Colon (tissue), 2 donors: Measurements from ENCODE around the gene MASP1.

ENCODE experiments used
- FAIRE-seq: peaks from 2 replicates; lab custom pipeline; 2012; peaks lifted over from hg19 to GRCh38; lab: Jason Lieb, UNC
- donor health status: control.
- donor health status: control.

MASP1 gene

GRCh38 chr3:187186801-187187421 is 104.6 kb downstream of the MASP1 start:
- no peak for FAIRE-seq

DNA sequence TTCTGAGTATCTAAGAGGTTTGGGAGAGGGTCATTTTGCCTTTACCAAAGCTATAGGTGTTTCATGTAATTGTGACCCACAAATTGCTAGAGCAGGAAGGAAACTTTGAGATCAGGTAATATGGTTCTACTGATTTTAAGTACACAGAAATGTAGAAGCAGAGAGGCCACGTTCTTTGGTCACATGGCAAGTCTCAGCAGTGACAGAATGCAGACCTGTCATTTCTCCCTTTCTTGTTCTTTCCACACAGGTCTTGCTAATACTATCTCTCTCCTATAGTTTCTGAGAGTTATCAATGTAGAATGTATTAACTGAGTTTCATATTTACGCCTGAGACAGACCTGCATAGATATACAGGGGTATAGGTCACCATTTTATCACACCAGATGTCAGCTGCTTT is 105.2 kb downstream of the MASP1 start:
- FAIRE-seq: no peak

DNA sequence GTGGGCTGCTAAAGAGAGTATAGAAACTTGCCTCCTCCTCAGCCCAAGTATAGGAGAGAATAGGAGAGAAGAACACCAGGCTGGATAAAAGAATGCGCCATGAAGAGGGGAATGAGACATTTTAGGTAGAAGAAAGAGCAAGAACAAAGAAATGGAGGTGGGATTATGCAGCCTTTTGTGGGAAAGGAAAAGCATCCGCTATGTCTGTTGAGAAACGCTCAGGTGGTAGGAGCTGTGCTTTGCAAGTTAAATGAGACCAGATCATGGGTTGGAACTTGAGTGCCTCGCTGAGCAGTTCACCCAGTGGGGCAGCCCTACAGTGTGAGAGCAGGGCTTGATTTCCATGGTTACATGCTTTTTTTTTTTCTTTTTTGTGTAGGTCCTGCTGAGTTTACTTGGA is 105.8 kb downstream of the MASP1 start:
- no peak for FAIRE-seq
